ENCODE results near the gene MAML2. TPM values are rescaled to one million over a fixed set of nuclear protein-coding genes. Genes with fewer than 3 reads are reported as not detected.
A peak's percentile ranks its signal among the peaks of the same experiment; 100 is the strongest.

The MAML2 gene
- total RNA-seq, 2 experiments from 2014 or later = 11.8 to 12.5 TPM

DNA sequence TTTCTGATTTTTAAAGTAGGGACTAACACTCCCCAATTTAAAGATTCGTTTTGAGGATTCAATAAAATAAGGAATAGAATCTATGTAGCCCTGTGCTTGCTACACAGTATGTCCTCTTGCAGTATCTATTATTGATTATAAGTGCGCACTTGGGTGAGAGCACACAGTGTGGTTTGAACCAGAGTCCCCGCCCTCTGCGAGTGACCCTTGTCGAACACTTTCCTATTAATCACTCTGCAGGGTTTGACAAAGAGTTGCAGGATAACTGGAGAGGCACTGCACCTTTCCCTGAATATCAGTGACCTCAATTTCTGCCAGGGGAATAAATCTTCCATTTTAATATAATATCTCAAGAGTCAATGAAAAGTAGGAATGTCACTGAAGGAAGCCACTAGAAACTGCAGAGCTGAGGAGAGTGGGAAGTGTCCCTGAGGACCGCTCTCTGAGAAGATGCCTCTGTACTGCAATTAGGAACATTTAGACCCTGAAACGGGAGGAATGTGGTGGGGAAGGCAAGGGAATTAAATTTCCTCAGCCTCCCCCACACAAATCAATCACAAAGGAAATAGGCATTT is 182.2 kb downstream of the MAML2 start:
- Mint-ChIP-seq H3K27ac (no peak overlapping the region), H3K27me3 (no peaks in the 10 kb centered on the region), H3K9me3 (peaks cover 3% of the 10 kb centered on the region), H3K36me3 (ENCODE audit: low read depth) (peaks cover 17% of the 10 kb centered on the region), H3K4me1 (ENCODE audit: low read depth) (peaks cover 54% of the 10 kb centered on the region), H3K4me3 (no peak overlapping the region)
- ATAC-seq (no peak), DNase-seq (no peak)
- ChIA-PET CTCF (no interaction called here), POLR2A (interaction anchor here (0.6 to 0.8 kb wide), 2 partner anchors 52 to 75 kb away, joined by 3 read pairs; no protein-coding TSS in a partner anchor)
- TF ChIP-seq, protein P1, sequence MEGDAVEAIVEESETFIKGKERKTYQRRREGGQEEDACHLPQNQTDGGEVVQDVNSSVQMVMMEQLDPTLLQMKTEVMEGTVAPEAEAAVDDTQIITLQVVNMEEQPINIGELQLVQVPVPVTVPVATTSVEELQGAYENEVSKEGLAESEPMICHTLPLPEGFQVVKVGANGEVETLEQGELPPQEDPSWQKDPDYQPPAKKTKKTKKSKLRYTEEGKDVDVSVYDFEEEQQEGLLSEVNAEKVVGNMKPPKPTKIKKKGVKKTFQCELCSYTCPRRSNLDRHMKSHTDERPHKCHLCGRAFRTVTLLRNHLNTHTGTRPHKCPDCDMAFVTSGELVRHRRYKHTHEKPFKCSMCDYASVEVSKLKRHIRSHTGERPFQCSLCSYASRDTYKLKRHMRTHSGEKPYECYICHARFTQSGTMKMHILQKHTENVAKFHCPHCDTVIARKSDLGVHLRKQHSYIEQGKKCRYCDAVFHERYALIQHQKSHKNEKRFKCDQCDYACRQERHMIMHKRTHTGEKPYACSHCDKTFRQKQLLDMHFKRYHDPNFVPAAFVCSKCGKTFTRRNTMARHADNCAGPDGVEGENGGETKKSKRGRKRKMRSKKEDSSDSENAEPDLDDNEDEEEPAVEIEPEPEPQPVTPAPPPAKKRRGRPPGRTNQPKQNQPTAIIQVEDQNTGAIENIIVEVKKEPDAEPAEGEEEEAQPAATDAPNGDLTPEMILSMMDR (IDR thresholded peaks at IDR 0.05) = no peak
- intact Hi-C loops (cut with micrococcal nuclease) = no loop called here

DNA sequence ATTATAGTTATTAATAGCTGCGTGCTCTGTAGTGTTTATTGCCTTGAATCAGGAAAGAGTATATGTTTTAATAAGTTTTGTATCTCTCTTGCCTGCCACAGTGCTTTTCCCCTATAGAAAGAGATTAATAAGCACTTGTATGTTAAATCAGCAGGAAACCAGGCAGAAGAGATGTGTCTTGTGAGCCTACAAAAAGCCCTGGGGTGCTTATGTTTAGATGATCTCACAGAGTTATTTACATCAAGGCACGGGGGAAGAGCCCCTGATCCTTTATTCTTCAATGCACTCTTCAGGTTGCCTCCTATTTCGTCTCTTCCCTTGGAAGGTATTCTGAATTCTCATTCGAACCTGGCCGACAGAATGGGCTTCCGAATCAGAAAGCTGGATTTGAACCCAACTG is 183.0 kb downstream of the MAML2 start:
- H3K4me1 Mint-ChIP-seq (ENCODE audit: low read depth) = peaks cover 56% of the 10 kb centered on the region
- intact Hi-C loops (cut with micrococcal nuclease) = no loop called here
- H3K4me3 Mint-ChIP-seq = no peak overlapping the region
- no peak overlapping the region for H3K27ac Mint-ChIP-seq
- DNase-seq (no peak), ATAC-seq (no peak)
- POLR2A ChIA-PET = interaction anchor here (0.6 to 0.7 kb wide), 2 partner anchors 76 to 77 kb away, joined by 3 to 5 read pairs; no protein-coding TSS in a partner anchor
- H3K36me3 Mint-ChIP-seq (ENCODE audit: low read depth) = peaks cover 18% of the 10 kb centered on the region
- peaks cover 3% of the 10 kb centered on the region for H3K9me3 Mint-ChIP-seq
- H3K27me3 Mint-ChIP-seq = no peaks in the 10 kb centered on the region
- TF ChIP-seq, protein P1 (IDR thresholded peaks at IDR 0.05) = no peak
- CTCF ChIA-PET = no interaction called here

DNA sequence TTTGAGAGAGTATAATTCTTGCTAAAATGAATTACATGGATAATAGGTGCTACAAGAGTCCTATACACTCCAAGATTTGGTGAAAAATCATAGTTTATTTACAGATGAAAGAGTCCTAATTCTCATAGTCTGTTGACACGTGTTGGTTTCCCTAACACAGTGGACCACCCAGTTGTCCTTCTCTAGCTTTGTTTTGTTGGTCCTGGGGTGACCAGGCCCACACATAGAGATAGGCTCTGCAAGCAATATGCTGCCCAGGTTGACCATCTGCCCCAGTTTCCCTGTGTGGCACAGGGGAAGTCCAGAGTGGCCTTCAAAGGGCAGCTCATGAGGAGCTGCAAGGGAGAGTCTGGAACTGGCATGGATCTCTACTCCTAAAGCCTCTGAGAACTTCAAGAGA is 184.9 kb downstream of the MAML2 start:
- no peak for DNase-seq
- Mint-ChIP-seq H3K27ac (peak overlapping the region; percentile 96), H3K4me3 (no peak overlapping the region), H3K4me1 (ENCODE audit: low read depth) (peaks cover 61% of the 10 kb centered on the region), H3K9me3 (no peaks in the 10 kb centered on the region), H3K36me3 (ENCODE audit: low read depth) (peaks cover 12% of the 10 kb centered on the region), H3K27me3 (no peaks in the 10 kb centered on the region)
- no peak for ATAC-seq
- ChIA-PET POLR2A (no interaction called here), CTCF (interaction anchor here (0.7 to 1.6 kb wide), 4 partner anchors 9 to 103 kb away, joined by 3 to 4 read pairs (median 4); no protein-coding TSS in a partner anchor)
- intact Hi-C loops (cut with micrococcal nuclease) = no loop called here
- TF ChIP-seq, protein P1 (IDR thresholded peaks at IDR 0.05) = no peak

DNA sequence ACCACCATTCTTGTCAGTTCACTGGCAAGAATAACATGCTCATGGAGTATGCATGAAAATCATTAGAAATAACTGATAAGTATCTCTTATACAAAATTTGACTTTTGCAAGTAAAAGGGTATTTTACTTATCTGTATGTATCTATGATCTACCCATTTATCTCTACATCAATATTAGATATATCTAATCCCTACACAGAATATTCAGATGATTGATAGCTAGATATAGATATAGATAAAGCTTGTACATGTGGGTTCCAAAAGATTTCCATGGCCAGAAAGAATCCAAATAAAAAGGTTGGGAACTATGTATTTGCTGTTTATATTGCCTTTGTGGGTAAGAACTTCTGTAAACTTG is 185.5 kb downstream of the MAML2 start:
- intact Hi-C loops (cut with micrococcal nuclease) = no loop called here
- TF ChIP-seq, protein P1 (IDR thresholded peaks at IDR 0.05) = no peak
- ChIA-PET POLR2A (no interaction called here), CTCF (interaction anchor here (1.6 kb wide), 1 partner anchor 9 kb away, joined by 4 read pairs; no protein-coding TSS in a partner anchor)
- Mint-ChIP-seq H3K27me3 (no peaks in the 10 kb centered on the region), H3K27ac (peak overlapping the region; percentile 96), H3K4me3 (no peak overlapping the region), H3K36me3 (ENCODE audit: low read depth) (peaks cover 12% of the 10 kb centered on the region), H3K9me3 (no peaks in the 10 kb centered on the region), H3K4me1 (ENCODE audit: low read depth) (peaks cover 64% of the 10 kb centered on the region)
- DNase-seq = no peak
- ATAC-seq = no peak

DNA sequence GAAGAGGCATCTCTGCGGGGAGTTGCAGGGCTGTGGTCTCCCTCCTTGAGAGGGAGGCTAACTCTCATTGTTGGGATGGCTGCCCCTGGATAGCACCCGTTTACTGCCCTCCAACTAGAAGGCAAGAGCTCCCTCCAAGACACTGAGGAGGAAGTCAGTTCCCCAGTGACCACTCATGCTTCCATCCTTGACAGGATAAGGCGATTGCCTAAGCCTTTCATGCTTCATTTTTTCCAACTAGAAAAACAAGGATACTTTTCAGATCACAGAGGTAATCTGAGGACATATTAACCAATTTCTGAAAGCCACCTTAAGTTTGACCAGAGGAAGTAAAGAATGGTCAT is 186.6 kb downstream of the MAML2 start:
- ATAC-seq = no peak
- CTCF ChIA-PET = interaction anchor here (0.7 to 1.9 kb wide), 5 partner anchors 16 to 185 kb away, joined by 3 to 5 read pairs (median 3); no protein-coding TSS in a partner anchor
- peaks cover 67% of the 10 kb centered on the region for H3K4me1 Mint-ChIP-seq (ENCODE audit: low read depth)

More for the DNA sequence above, 186.6 kb downstream of the MAML2 start:
- POLR2A ChIA-PET = interaction anchor here (1.4 kb wide), 1 partner anchor 366 kb away, joined by 4 read pairs; the partner anchor contains the start of genes CEP57 and FAM76B
- intact Hi-C loops (cut with micrococcal nuclease) = no loop called here
- TF ChIP-seq, protein P1 (IDR thresholded peaks at IDR 0.05) = no peak
- no peak for DNase-seq
- Mint-ChIP-seq H3K27ac (peak overlapping the region; percentile 96), H3K9me3 (no peaks in the 10 kb centered on the region), H3K36me3 (ENCODE audit: low read depth) (peaks cover 9% of the 10 kb centered on the region), H3K4me3 (peak overlapping the region; percentile 48), H3K27me3 (no peaks in the 10 kb centered on the region)

Measured in activated CD8-positive, alpha-beta T cell treated with anti-CD3 and anti-CD28 coated beads for 36 hours (primary cell).